HCT116 (cell line): ENCODE data around the gene ERC1. TPM values are rescaled to one million over a fixed set of nuclear protein-coding genes. Genes with fewer than 3 reads are reported as not detected.
A peak's percentile ranks its signal among the peaks of the same experiment; 100 is the strongest.

ENCODE experiments used
- ATAC-seq: fragments of 200-7000 bp; cut with Tn5 transposase; 2 replicates; pipeline ENCODE4 v1.9.1; 2020; ENCODE audit warnings: mild to moderate bottlenecking, moderate library complexity
- BruUV-seq: library from RNA; stranded (reverse); fragments of 400-500 nt; replicated peaks from 2 replicates; lab custom pipeline; 2021; lab: Mats Ljungman, UMichigan
- CTCF ChIA-PET: fragments of 300-600 bp; sonication (Branson Sonifier 250); formaldehyde crosslinking; loops from one replicate; lab custom pipeline; 2021; ENCODE audit warnings: antibody characterized with exemption; lab: Charles Lee
- POLR2A ChIA-PET: fragments of 300-600, 350-600 bp; sonication (Branson Sonifier 250); formaldehyde crosslinking; loops from one replicate; lab custom pipeline; 2021; ENCODE audit warnings: antibody characterized with exemption; lab: Charles Lee
- RAD21 ChIA-PET, 2 experiments: fragments of 300-600 bp; sonication (Branson Sonifier 250); formaldehyde crosslinking; loops; one replicate each; lab custom pipeline; 2023; ENCODE audit warnings: low total read pairs in 2 of 2; ENCODE audit not compliant: uncharacterized antibody in 2 of 2, unreplicated experiment in 2 of 2, low non-redundant PET in 1 of 2; lab: Charles Lee
- DNase-seq: peaks from one replicate; pipeline ENCODE4 v3.0.0-alpha.2; 2010; ENCODE audit warnings: low read depth, low spot score
- H2AFZ ChIP-seq: fragments of 200-600 bp; shearing (Covaris generic), sonication (generic); 2 replicates; pipeline ENCODE4 v1.6.1; 2017; ENCODE audit warnings: low read depth, mixed run types, mixed read lengths, antibody characterized with exemption, low read length; ENCODE audit not compliant: poor library complexity, severe bottlenecking
- H3K27ac ChIP-seq: 2 replicates; pipeline ENCODE4 v1.5.1; 2012; ENCODE audit warnings: low read depth, low read length
- H3K27me3 ChIP-seq: fragments of 200-600 bp; sonication (generic); 2 replicates; pipeline ENCODE4 v1.6.1; 2016; ENCODE audit warnings: mixed run types, low read length, mixed read lengths; ENCODE audit not compliant: insufficient read depth
- H3K36me3 ChIP-seq, 2 experiments: fragments of 200-500 bp in 1 of 2; fragments of 200-600 bp in 1 of 2; sonication (Bioruptor generic) in 1 of 2; sonication (generic) in 1 of 2; 2 replicates each; pipeline versions ENCODE4 v1.5.1 to v1.6.1; 2014 to 2016; ENCODE audit warnings: low read length in 2 of 2, inconsistent platforms in 1 of 2, mixed read lengths in 1 of 2, mixed run types in 1 of 2; ENCODE audit not compliant: insufficient read depth in 2 of 2, control insufficient read depth in 1 of 2
- H3K4me1 ChIP-seq, 2 experiments: fragments of 200-600 bp in 1 of 2; sonication (generic) in 1 of 2; 2 replicates each; pipeline versions ENCODE4 v1.5.1 to v1.6.1; 2012 to 2017; ENCODE audit warnings: low read length in 2 of 2, inconsistent platforms in 1 of 2, mild to moderate bottlenecking in 1 of 2, mixed read lengths in 1 of 2, mixed run types in 1 of 2, moderate library complexity in 1 of 2; ENCODE audit not compliant: insufficient read depth in 2 of 2, control insufficient read depth in 1 of 2
- H3K4me2 ChIP-seq: fragments of 200-600 bp; sonication (generic); 2 replicates; pipeline ENCODE4 v1.6.1; 2017; ENCODE audit warnings: mixed run types, low read length, mixed read lengths
- H3K4me3 ChIP-seq, 2 experiments: fragments of 200-600 bp in 1 of 2; sonication (generic) in 1 of 2; replicated peaks in 1 of 2; 2 replicates each; pipeline ENCODE4 v1.5.1; 2011 to 2016; ENCODE audit warnings: low read length in 2 of 2, control low read depth in 1 of 2, low read depth in 1 of 2, mild to moderate bottlenecking in 1 of 2, mixed read lengths in 1 of 2, mixed run types in 1 of 2
- H3K79me2 ChIP-seq: fragments of 200-600 bp; sonication (generic); 2 replicates; pipeline ENCODE4 v1.6.1; 2017; ENCODE audit warnings: mild to moderate bottlenecking, mixed run types, low read length, moderate library complexity, mixed read lengths; ENCODE audit not compliant: insufficient read depth
- H3K9ac ChIP-seq: fragments of 200-600 bp; sonication (generic); 2 replicates; pipeline ENCODE4 v1.6.1; 2016; ENCODE audit warnings: low read length, mixed read lengths
- H3K9me2 ChIP-seq: fragments of 200-600 bp; sonication (generic), shearing (Covaris generic); 2 replicates; pipeline ENCODE4 v1.6.1; 2017; ENCODE audit warnings: mixed run types, mild to moderate bottlenecking, moderate library complexity; ENCODE audit not compliant: insufficient read depth
- H3K9me3 ChIP-seq, 2 experiments: fragments of 200-500 bp in 1 of 2; fragments of 200-600 bp in 1 of 2; sonication (Bioruptor generic) in 1 of 2; sonication (generic) in 1 of 2; 2 replicates each; pipeline ENCODE4 v1.6.1; 2014 to 2017; ENCODE audit warnings: low read length in 2 of 2, mixed read lengths in 2 of 2, inconsistent platforms in 1 of 2, low read depth in 1 of 2, mild to moderate bottlenecking in 1 of 2, mixed run types in 1 of 2, moderate library complexity in 1 of 2; ENCODE audit not compliant: control insufficient read depth in 1 of 2, insufficient read depth in 1 of 2
- H4K20me1 ChIP-seq: fragments of 200-600 bp; sonication (generic), shearing (Covaris generic); 2 replicates; pipeline ENCODE4 v1.6.1; 2017; ENCODE audit warnings: mixed run types, mild to moderate bottlenecking, moderate library complexity; ENCODE audit not compliant: insufficient read depth
- CBX3 ChIP-seq: IDR thresholded peaks from 2 replicates; pipeline ENCODE4 v1.6.1; 2012; ENCODE audit warnings: low read depth
- CEBPB ChIP-seq: IDR thresholded peaks from 2 replicates; pipeline ENCODE4 v1.6.1; 2012; ENCODE audit warnings: low read depth
- EGR1 ChIP-seq: IDR thresholded peaks from 2 replicates; pipeline ENCODE4 v1.6.1; 2012; ENCODE audit warnings: low read depth
- EZH2 ChIP-seq: fragments of 200-600 bp; sonication (generic); IDR thresholded peaks from 2 replicates; pipeline ENCODE4 v1.6.1; 2017; ENCODE audit warnings: antibody characterized with exemption, mixed run types
- EZH2phosphoT487 ChIP-seq: fragments of 200-600 bp; IDR thresholded peaks from 2 replicates; pipeline ENCODE4 v1.6.1; 2018; ENCODE audit warnings: antibody characterized with exemption, borderline replicate concordance
- FOSL1 ChIP-seq: IDR thresholded peaks from 2 replicates; pipeline ENCODE4 v1.6.1; 2012; ENCODE audit warnings: low read depth
- JUND ChIP-seq: IDR thresholded peaks from 2 replicates; pipeline ENCODE4 v1.6.1; 2012
- POLR2A ChIP-seq: IDR thresholded peaks from 2 replicates; pipeline ENCODE4 v1.7.0; 2011; ENCODE audit warnings: borderline replicate concordance; ENCODE audit not compliant: insufficient read depth, insufficient read length; ENCODE audit errors: extremely low read depth
- RAD21 ChIP-seq: IDR thresholded peaks from 2 replicates; pipeline ENCODE4 v1.6.1; 2012; ENCODE audit warnings: low read depth, mild to moderate bottlenecking
- SIN3A ChIP-seq: IDR thresholded peaks from 2 replicates; pipeline ENCODE4 v1.6.1; 2012; ENCODE audit warnings: low read depth
- SP1 ChIP-seq: IDR thresholded peaks from 2 replicates; pipeline ENCODE4 v1.6.1; 2012; ENCODE audit warnings: low read depth
- SRF ChIP-seq: IDR thresholded peaks from 2 replicates; pipeline ENCODE4 v1.6.1; 2012; ENCODE audit warnings: low read depth
- YY1 ChIP-seq: IDR thresholded peaks from 2 replicates; pipeline ENCODE4 v1.6.1; 2011; ENCODE audit warnings: low read length, low read depth, moderate library complexity, mild to moderate bottlenecking; ENCODE audit not compliant: insufficient replicate concordance; ENCODE audit errors: extremely low read depth
- ZBTB33 ChIP-seq: IDR thresholded peaks from 2 replicates; pipeline ENCODE4 v1.6.1; 2011; ENCODE audit warnings: mild to moderate bottlenecking, low read length, moderate library complexity; ENCODE audit not compliant: insufficient replicate concordance; ENCODE audit errors: extremely low read depth
- ZFX ChIP-seq: fragments of 450-650 bp; IDR thresholded peaks from 2 replicates; pipeline ENCODE4 v1.6.1; 2017
- ZNF274 ChIP-seq: fragments of 200-500 bp; sonication (Bioruptor generic); IDR thresholded peaks from 2 replicates; pipeline ENCODE4 v1.6.1; 2014; ENCODE audit warnings: mild to moderate bottlenecking, low read depth, low read length, inconsistent platforms
- intact Hi-C: fragments of 100-400 bp; cut with micrococcal nuclease; formaldehyde crosslinking; loops from 2 replicates; pipeline ENCODE4 v1.10.0; 2022
- total RNA-seq: library from RNA; stranded (reverse); gene quantifications from one replicate; pipeline ENCODE4 v1.2.1, GENCODE V29; 2021; ENCODE audit not compliant: unreplicated experiment
- TF ChIP-seq, protein P1 (sequence below): IDR thresholded peaks from 2 replicates; pipeline ENCODE4 v1.6.1; 2012
- TF ChIP-seq, protein P2 (sequence below): IDR thresholded peaks from 2 replicates; pipeline ENCODE4 v1.6.1; 2012; ENCODE audit warnings: low read depth
- TF ChIP-seq, protein P3 (sequence below), 3 experiments: fragments of 200-600 bp in 1 of 3; sonication (generic) in 1 of 3; IDR thresholded peaks in 2 of 3; conservative IDR thresholded peaks in 1 of 3; 2 replicates each; pipeline ENCODE4 v1.5.1; 2012 to 2017; ENCODE audit warnings: low read depth in 2 of 3, low read length in 2 of 3, antibody characterized with exemption in 1 of 3, borderline replicate concordance in 1 of 3, control low read depth in 1 of 3, mild to moderate bottlenecking in 1 of 3, mixed read lengths in 1 of 3, mixed run types in 1 of 3, moderate library complexity in 1 of 3; ENCODE audit not compliant: insufficient read depth in 1 of 3

Gene ERC1
- total RNA-seq, 1 experiment from 2014 or later, result 41.9 TPM

DNA sequence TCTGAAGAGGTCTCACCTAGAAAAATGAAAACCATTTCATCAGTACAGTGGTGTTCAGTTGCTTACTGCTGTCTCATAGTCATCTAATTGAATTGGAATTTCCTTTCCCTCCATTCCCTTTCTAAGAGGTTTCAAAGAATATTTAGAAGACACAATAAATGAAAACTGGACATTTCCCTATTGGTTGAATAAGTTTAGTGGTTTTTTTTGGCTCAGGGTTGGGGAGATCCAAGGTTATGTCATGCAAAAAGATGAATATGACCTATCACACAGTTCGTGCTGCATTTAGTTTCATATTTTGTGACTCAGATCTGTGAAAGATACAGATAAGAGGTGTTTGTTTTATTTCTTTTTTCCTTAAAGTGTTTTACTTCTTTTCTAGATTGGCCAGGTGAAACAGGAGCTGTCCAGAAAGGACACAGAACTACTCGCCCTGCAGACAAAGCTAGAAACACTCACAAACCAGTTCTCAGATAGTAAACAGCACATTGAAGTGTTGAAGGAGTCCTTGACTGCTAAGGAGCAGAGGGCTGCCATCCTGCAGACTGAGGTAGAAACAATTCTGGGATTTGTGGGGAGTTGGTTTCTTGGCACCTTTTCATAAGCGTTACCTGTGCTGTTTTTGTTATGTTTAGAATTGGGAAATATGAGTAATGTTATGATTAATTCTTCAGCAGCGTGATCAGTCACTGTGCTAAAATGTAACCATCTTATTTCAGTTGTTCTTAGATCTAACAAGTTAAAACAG lies 124.6 kb downstream of the ERC1 start:
- DNase-seq (peak; percentile 26), ATAC-seq (peak; percentile 80)
- TF ChIP-seq ZFX, result no peak
- no peak for TF ChIP-seq EZH2
- TF ChIP-seq, protein P1, sequence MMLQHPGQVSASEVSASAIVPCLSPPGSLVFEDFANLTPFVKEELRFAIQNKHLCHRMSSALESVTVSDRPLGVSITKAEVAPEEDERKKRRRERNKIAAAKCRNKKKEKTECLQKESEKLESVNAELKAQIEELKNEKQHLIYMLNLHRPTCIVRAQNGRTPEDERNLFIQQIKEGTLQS, result no peak
- peak; percentile 19; the same call in 1 of the 2 replicates for TF ChIP-seq CBX3
- TF ChIP-seq SP1, result peak; percentile 69
- peak; percentile 52; the same call in 1 of the 2 replicates for TF ChIP-seq SIN3A
- peak; percentile 52 for TF ChIP-seq SRF
- TF ChIP-seq YY1, result no peak
- 0 out of 2 replicates have a peak, but pooled peaks have one; percentile 25 for TF ChIP-seq EGR1
- TF ChIP-seq, protein P2, sequence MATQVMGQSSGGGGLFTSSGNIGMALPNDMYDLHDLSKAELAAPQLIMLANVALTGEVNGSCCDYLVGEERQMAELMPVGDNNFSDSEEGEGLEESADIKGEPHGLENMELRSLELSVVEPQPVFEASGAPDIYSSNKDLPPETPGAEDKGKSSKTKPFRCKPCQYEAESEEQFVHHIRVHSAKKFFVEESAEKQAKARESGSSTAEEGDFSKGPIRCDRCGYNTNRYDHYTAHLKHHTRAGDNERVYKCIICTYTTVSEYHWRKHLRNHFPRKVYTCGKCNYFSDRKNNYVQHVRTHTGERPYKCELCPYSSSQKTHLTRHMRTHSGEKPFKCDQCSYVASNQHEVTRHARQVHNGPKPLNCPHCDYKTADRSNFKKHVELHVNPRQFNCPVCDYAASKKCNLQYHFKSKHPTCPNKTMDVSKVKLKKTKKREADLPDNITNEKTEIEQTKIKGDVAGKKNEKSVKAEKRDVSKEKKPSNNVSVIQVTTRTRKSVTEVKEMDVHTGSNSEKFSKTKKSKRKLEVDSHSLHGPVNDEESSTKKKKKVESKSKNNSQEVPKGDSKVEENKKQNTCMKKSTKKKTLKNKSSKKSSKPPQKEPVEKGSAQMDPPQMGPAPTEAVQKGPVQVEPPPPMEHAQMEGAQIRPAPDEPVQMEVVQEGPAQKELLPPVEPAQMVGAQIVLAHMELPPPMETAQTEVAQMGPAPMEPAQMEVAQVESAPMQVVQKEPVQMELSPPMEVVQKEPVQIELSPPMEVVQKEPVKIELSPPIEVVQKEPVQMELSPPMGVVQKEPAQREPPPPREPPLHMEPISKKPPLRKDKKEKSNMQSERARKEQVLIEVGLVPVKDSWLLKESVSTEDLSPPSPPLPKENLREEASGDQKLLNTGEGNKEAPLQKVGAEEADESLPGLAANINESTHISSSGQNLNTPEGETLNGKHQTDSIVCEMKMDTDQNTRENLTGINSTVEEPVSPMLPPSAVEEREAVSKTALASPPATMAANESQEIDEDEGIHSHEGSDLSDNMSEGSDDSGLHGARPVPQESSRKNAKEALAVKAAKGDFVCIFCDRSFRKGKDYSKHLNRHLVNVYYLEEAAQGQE, result no peak
- peak; percentile 15; the same call in 1 of the 2 replicates for TF ChIP-seq RAD21
- peak; percentile 62 for TF ChIP-seq CEBPB
- TF ChIP-seq JUND, result peak; percentile 78
- no peak for TF ChIP-seq ZBTB33
- TF ChIP-seq ZNF274, result no peak
- peak; percentile 91 for TF ChIP-seq FOSL1
- TF ChIP-seq EZH2phosphoT487, result no peak
- no peak for TF ChIP-seq POLR2A
- TF ChIP-seq, protein P3, sequence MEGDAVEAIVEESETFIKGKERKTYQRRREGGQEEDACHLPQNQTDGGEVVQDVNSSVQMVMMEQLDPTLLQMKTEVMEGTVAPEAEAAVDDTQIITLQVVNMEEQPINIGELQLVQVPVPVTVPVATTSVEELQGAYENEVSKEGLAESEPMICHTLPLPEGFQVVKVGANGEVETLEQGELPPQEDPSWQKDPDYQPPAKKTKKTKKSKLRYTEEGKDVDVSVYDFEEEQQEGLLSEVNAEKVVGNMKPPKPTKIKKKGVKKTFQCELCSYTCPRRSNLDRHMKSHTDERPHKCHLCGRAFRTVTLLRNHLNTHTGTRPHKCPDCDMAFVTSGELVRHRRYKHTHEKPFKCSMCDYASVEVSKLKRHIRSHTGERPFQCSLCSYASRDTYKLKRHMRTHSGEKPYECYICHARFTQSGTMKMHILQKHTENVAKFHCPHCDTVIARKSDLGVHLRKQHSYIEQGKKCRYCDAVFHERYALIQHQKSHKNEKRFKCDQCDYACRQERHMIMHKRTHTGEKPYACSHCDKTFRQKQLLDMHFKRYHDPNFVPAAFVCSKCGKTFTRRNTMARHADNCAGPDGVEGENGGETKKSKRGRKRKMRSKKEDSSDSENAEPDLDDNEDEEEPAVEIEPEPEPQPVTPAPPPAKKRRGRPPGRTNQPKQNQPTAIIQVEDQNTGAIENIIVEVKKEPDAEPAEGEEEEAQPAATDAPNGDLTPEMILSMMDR (IDR thresholded peaks at IDR 0.05 in 2 of 3, conservative IDR thresholded peaks at IDR 0.05 in 1 of 3; ENCODE audit: borderline replicate concordance in 1 of 3, insufficient read depth in 1 of 3, low read depth in 2 of 3, low read length in 2 of 3), result no peak

More for the DNA sequence above, 124.6 kb downstream of the ERC1 start:
- intact Hi-C loops, result loop anchor here (5.0 kb wide), 1 partner anchor 543 kb away; no protein-coding TSS in a partner anchor
- 0 out of 2 replicates have a peak, but pooled peaks cover 3% of the 10 kb centered on the region for H4K20me1 ChIP-seq
- no peaks in the 10 kb centered on the region for H3K9me3 ChIP-seq
- H3K9ac ChIP-seq, result peak overlapping the region; percentile 15
- H2AFZ ChIP-seq, result no peak overlapping the region
- 0 out of 4 replicates have a peak overlapping the region, but pooled peaks of 1 of the 2 experiments have one; percentile 4 for H3K4me3 ChIP-seq
- CTCF ChIA-PET, result interaction anchor here (1.5 to 3.6 kb wide), 2 partner anchors 23 to 467 kb away, joined by 6 to 180 read pairs; no protein-coding TSS in a partner anchor
- 0 out of 4 replicates have a peak, but pooled peaks cover 0 to 2% of the 10 kb centered on the region in 2 experiments for H3K36me3 ChIP-seq
- RAD21 ChIA-PET, result no interaction called here
- BruUV-seq, result no TSS peak
- H3K79me2 ChIP-seq, result no peaks in the 10 kb centered on the region
- H3K9me2 ChIP-seq, result no peaks in the 10 kb centered on the region
- H3K4me2 ChIP-seq, result peak overlapping the region; percentile 53
- H3K27ac ChIP-seq, result peak overlapping the region; percentile 69
- peaks cover 17 to 23% of the 10 kb centered on the region in 2 experiments for H3K4me1 ChIP-seq
- no peaks in the 10 kb centered on the region for H3K27me3 ChIP-seq
- POLR2A ChIA-PET, result interaction anchor here (1.1 kb wide), 1 partner anchor 13 kb away, joined by 3 read pairs; no protein-coding TSS in a partner anchor
